ENCODE results near the gene UFC1.
A peak's percentile ranks its signal among the peaks of the same experiment; 100 is the strongest.

Gene UFC1

GRCh38 chr1:161196111-161196510, 42.3 kb downstream of the UFC1 start:
- DNase-seq = no peak

- DNase-seq = no peak
Measured at GRCh38 chr1:161196521-161197451, 43.0 kb downstream of the UFC1 start.

- no peak for DNase-seq
Measured at GRCh38 chr1:161197560-161198193, 43.9 kb downstream of the UFC1 start.

GRCh38 chr1:161198194-161198896, 44.6 kb downstream of the UFC1 start:
- DNase-seq = no peak

- DNase-seq = no peak
Measured at GRCh38 chr1:161198897-161199431, 45.2 kb downstream of the UFC1 start, which contains the start of gene ADAMTS4. TSS of gene ADAMTS4 (minus strand) at chr1:161199054. CDS start at chr1:161198627, 427 bp downstream.

- no peak for DNase-seq
Measured at GRCh38 chr1:161199506-161200139, 45.8 kb downstream of the UFC1 start.

- DNase-seq = no peak
Measured at GRCh38 chr1:161200421-161200991, 46.7 kb downstream of the UFC1 start.

GRCh38 chr1:161200992-161201835, 47.4 kb downstream of the UFC1 start:
- DNase-seq = no peak

- peak; percentile 91 for DNase-seq
Measured at GRCh38 chr1:161201836-161202712, 48.3 kb downstream of the UFC1 start, which contains the start of gene NDUFS2. TSS of gene NDUFS2 (plus strand) at chr1:161202367. CDS start at chr1:161202386, 19 bp downstream.

- no peak for DNase-seq
Measured at GRCh38 chr1:161206411-161207140, 52.8 kb downstream of the UFC1 start.

- no peak for DNase-seq
Measured at GRCh38 chr1:161207173-161207572, 53.4 kb downstream of the UFC1 start.
